Activated T-cell treated with anti-CD3 and anti-CD28 coated beads, Interleukin-2, amount 50 U/mL, for 48 hours (primary cell): ENCODE measurements around the gene PLCL2.
"Not testable (repeated sequence)": the region's sequence is repeated elsewhere in the genome, so short reads cannot be mapped to it uniquely, and the experiment has no call there.

Source experiments
- DNase-seq, 2 experiments: peaks; one replicate each; pipeline ENCODE4 v3.0.0-alpha.2; 2020

PLCL2 gene

GRCh38 chr3:16978234-16978920, 93.6 kb downstream of the PLCL2 start:
- DNase-seq = no peak

GRCh38 chr3:16978921-16979271, 94.1 kb downstream of the PLCL2 start:
- DNase-seq = no peak

- DNase-seq = not testable (repeated sequence)
Measured at GRCh38 chr3:16979769-16980515, 95.2 kb downstream of the PLCL2 start.

DNA sequence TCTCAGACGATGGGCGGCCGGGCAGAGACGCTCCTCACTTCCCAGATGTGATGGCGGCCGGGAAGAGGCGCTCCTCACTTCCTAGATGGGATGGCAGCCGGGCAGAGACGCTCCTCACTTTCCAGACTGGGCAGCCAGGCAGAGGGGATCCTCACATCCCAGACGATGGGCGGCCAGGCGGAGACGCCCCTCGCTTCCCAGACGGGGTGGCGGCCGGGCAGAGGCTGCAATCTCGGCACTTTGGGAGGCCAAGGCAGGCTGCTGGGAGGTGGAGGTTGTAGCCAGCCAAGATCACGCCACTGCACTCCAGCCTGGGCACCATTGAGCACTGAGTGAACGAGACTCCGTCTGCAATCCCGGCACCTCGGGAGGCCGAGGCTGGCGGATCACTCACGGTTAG, 95.8 kb downstream of the PLCL2 start:
- not testable (repeated sequence) for DNase-seq

DNA sequence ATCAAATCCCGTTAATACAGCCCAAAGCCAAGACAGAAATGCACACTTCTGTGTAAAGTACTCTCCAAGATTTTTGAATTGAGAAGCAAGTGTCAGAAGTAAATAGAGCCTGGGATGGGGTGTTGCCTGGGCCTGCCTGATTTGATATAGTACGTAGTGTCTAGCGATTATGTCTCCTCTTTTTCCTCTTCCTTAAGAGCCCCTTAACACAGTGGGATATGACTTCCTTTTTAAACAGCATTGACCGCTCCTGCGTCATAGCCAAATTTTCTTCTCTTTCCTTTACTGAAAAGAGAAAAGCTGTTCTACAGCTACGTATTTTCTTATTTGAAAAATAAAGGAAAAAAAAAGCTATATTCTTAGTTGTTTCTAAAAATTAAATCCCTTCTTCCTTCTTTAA, 97.7 kb downstream of the PLCL2 start:
- DNase-seq = no peak

DNA sequence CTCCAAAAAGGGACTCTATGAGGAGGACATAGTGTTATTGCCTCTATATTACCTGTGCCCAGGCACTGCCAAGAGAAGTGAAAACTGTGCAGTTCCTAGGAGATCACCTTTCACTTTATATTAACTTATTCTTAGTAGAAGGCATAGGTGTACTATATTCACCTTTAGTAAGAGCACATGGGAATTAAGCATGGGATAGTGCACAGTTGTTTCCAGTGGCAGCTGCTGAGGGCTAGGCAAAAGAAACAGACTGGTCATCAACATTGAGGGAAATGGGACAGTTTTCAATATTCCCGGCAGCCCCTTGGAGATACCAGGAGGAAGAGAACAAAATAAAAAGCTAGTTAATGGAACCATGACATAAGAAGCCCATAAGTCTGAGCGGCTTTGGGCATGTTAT, 100.9 kb downstream of the PLCL2 start:
- DNase-seq = no peak

- DNase-seq = no peak
Measured at GRCh38 chr3:16987141-16987540, 102.4 kb downstream of the PLCL2 start.

DNA sequence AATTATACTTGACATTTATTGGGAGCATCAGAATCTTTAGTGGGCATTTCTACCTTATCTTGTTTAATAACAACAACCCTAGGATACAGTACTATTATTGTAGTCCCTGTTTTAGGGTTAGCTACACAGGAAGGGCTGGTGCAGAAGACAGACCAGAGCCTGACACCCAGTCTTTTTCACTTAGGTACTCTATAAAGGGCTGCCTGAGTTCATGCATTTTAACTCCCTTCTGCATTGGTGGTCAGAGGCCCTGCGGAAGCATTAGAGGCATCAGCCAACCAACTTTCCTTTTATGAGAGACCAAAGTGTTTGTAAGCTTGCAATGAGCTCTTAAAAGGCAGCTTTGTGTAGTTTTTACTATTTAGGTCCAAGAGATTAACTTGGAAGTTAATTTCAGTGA, 105.4 kb downstream of the PLCL2 start:
- no peak for DNase-seq

GRCh38 chr3:16992198-16992597, 107.4 kb downstream of the PLCL2 start:
- no peak for DNase-seq

DNA sequence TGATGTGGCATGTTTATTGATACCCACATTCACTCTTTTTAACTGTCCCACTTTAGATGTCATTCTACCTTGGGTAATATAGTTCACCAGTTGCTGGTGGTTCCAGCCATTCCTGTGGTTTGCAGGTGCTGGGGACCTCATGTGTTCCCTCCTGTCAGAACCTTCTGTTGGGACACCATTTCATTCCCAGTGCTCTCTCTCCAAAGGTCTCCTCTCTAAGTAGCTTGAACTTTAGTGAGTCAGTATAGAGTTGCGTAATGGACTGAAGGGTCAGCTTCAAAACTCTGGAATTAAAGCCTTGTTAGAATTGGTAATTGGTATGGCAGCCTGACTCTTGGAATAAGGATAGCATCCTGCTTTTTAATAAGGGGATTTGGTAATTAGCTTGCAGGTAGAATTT, 108.5 kb downstream of the PLCL2 start:
- no peak for DNase-seq

DNA sequence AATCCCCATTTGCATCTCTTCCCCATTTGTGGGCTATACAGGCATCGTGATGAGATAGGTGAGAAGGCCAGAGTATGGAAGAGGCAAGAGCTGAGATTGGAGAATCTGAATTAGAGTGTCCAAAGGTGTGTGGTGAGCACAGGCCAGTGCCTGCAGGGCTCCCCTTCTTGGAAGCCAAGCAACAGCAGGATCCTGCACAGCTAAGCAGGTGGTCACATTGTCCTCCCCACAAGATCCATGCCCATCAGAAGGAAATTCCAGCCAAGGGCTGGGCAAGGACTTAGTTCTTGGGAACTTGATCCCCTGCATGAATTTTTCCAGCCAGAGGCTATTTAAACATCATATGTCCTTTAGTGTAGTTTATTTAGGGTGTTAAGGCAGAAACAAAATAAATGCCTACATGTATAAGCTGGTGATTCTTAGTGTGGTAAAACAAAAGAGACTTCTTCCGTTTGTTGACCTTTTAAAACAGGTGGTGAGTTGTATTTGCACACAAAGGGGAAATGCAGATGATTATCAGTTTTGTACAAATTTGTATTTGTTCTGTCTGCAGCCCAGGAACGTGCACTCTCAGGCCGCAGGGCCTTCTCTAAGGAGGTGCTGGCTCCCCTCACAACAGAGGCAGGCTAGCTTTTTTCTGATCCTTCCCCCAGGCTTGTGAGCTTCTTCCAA, 110.2 kb downstream of the PLCL2 start:
- DNase-seq = no peak

DNA sequence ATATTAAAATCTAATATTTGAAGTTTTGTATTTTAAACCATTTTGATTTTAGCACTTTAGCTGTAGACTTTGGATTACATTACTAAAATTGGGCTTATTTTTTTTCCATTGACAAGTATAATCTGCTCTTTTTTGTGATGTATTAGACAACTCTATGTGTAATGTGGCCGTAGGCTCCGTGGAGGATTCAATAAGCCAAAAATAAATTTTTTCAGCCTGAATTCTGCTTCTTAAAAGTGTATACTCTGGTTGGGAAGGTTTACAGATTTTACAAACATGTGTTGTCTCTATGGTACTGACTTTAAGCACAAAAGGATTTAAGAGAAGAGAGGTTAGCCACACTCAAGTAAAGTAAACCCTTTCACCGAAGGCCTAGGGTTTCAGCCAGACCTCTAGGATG, 110.8 kb downstream of the PLCL2 start:
- no peak for DNase-seq

- DNase-seq = no peak
Measured at GRCh38 chr3:16998236-16998923, 113.6 kb downstream of the PLCL2 start.

- no peak for DNase-seq
Measured at GRCh38 chr3:16999161-16999560, 114.4 kb downstream of the PLCL2 start.

GRCh38 chr3:16999871-17000270, 115.1 kb downstream of the PLCL2 start:
- no peak for DNase-seq

GRCh38 chr3:17003457-17003856, 118.7 kb downstream of the PLCL2 start:
- DNase-seq = no peak

GRCh38 chr3:17006132-17006852, 121.5 kb downstream of the PLCL2 start:
- no peak for DNase-seq

DNA sequence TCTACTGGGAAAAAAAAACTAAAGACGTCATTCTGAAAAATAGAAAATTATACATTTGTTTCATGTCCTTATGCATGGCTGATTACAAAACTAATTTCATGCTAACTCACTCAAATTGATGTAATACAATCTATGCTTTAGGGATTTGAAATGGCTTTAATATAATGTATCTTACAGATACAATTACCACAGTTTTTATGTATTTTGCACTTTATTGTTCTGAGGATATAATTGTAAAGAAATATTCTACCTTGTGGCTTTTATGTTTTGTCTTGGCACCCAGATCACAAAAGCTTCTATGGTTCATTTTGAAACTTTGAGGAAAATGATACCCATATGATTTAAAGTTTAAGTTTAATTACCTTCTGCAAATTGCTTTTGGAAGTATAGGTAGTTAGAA, 122.5 kb downstream of the PLCL2 start:
- DNase-seq = no peak

DNA sequence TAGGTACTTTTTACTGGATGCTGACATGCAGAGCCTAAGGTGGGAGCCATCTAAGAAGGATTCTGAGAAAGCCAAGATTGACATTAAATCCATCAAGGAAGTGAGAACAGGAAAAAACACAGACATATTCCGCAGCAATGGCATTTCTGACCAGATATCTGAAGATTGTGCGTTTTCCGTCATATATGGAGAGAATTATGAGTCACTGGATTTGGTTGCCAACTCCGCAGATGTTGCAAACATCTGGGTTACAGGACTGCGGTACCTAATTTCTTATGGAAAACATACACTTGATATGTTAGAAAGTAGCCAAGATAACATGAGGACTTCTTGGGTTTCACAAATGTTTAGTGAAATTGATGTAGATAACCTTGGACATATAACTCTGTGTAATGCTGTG, 125.1 kb downstream of the PLCL2 start:
- DNase-seq = no peak

- no peak for DNase-seq
Measured at GRCh38 chr3:17011728-17012338, 127.1 kb downstream of the PLCL2 start.

- DNase-seq = no peak
Measured at GRCh38 chr3:17013050-17013449, 128.3 kb downstream of the PLCL2 start.

DNA sequence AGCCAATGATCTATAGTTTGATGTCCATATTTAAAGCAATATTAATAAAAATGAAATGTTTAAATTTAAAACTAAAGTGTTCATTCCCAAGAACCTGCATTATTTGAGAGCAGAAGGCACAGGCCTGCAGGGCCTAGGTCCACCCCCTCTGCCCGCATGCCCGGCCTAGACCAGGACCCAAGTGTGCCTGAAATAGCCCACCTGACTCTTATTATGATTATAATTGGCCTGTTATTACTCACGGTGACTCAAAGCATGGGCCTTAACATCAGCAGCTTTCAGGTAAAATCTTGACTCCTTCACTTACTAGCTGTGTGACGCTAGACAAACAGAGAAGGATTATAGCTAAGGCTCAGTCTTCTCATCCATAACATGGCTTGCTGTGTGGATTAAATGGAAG, 128.8 kb downstream of the PLCL2 start:
- no peak for DNase-seq
